Measurements from ENCODE around the gene LPCAT2. TPM values are rescaled to one million over a fixed set of nuclear protein-coding genes. Genes with fewer than 3 reads are reported as not detected.

Gene LPCAT2
- total and polyA plus RNA-seq, 4 donors, result 0.96 to 4.2 (median 2.7) TPM

- Histone ChIP-seq H3K27me3 (ENCODE audit: control insufficient read depth in 4 of 4, insufficient read depth in 4 of 4, low read length in 3 of 4) (no peaks in the 10 kb centered on the region), H3K9ac (ENCODE audit: low read depth in 1 of 2, low read length in 2 of 2) (no peak overlapping the region), H3K27ac (ENCODE audit: low read depth in 1 of 2, low read length in 2 of 2) (no peak overlapping the region), H3K9me3 (ENCODE audit: control insufficient read depth in 4 of 4, low read length in 3 of 4) (peaks cover 0 to 3% (median 0%) of the 10 kb centered on the region in 4 donors), H3K4me3 (ENCODE audit: low read depth in 1 of 3, low read length in 3 of 3) (no peak overlapping the region), H3K4me1 (ENCODE audit: control insufficient read depth in 4 of 4, insufficient read depth in 4 of 4, low read length in 3 of 4) (no peaks in the 10 kb centered on the region), H3K36me3 (ENCODE audit: control insufficient read depth in 4 of 4, insufficient read depth in 3 of 4, low read depth in 1 of 4, low read length in 3 of 4) (no peaks in the 10 kb centered on the region)
- WGBS, result 94% methylated on average over 1 of the region's 1 CpG
- TF ChIP-seq, protein P1, sequence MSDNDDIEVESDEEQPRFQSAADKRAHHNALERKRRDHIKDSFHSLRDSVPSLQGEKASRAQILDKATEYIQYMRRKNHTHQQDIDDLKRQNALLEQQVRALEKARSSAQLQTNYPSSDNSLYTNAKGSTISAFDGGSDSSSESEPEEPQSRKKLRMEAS (IDR thresholded peaks at IDR 0.05), result no peak
- TF ChIP-seq FOXA1 (IDR thresholded peaks at IDR 0.05) (no peak), HNF4G (IDR thresholded peaks at IDR 0.05) (no peak), RXRA (IDR thresholded peaks at IDR 0.05) (no peak), JUND (IDR thresholded peaks at IDR 0.05) (no peak), FOXA2 (IDR thresholded peaks at IDR 0.05) (no peak), HNF4A (conservative IDR thresholded peaks at IDR 0.05) (no peak), NR2F2 (IDR thresholded peaks at IDR 0.05) (no peak), TAF1 (conservative IDR thresholded peaks at IDR 0.05) (no peak)
- TF ChIP-seq, protein P2, sequence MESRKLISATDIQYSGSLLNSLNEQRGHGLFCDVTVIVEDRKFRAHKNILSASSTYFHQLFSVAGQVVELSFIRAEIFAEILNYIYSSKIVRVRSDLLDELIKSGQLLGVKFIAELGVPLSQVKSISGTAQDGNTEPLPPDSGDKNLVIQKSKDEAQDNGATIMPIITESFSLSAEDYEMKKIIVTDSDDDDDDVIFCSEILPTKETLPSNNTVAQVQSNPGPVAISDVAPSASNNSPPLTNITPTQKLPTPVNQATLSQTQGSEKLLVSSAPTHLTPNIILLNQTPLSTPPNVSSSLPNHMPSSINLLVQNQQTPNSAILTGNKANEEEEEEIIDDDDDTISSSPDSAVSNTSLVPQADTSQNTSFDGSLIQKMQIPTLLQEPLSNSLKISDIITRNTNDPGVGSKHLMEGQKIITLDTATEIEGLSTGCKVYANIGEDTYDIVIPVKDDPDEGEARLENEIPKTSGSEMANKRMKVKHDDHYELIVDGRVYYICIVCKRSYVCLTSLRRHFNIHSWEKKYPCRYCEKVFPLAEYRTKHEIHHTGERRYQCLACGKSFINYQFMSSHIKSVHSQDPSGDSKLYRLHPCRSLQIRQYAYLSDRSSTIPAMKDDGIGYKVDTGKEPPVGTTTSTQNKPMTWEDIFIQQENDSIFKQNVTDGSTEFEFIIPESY (IDR thresholded peaks at IDR 0.05), result no peak
- DNase-seq (ENCODE audit: low spot score), result no peak
Observed at GRCh38 chr16:55515111-55515510, 6.2 kb downstream of the LPCAT2 start.

GRCh38 chr16:55521792-55522191 is 12.9 kb downstream of the LPCAT2 start:
- TF ChIP-seq CTCF (IDR thresholded peaks at IDR 0.05; ENCODE audit: low read depth, low read length, missing input control), result no peak
- TF ChIP-seq EGR1 (IDR thresholded peaks at IDR 0.05; ENCODE audit: low read depth in 2 of 2), result no peak
- no peak for TF ChIP-seq TAF1 (conservative IDR thresholded peaks at IDR 0.05)
- no peak for TF ChIP-seq YY1 (IDR thresholded peaks at IDR 0.05)
- TF ChIP-seq HNF4A (conservative IDR thresholded peaks at IDR 0.05), result no peak
- TF ChIP-seq SP1 (IDR thresholded peaks at IDR 0.05), result no peak
- TF ChIP-seq HNF4G (IDR thresholded peaks at IDR 0.05), result no peak

GRCh38 chr16:55526441-55526840 is 17.6 kb downstream of the LPCAT2 start:
- Histone ChIP-seq H3K4me3 (ENCODE audit: low read depth in 1 of 3, low read length in 3 of 3) (no peak overlapping the region), H3K4me1 (ENCODE audit: control insufficient read depth in 4 of 4, insufficient read depth in 4 of 4, low read length in 3 of 4) (no peaks in the 10 kb centered on the region), H3K36me3 (ENCODE audit: control insufficient read depth in 4 of 4, insufficient read depth in 3 of 4, low read depth in 1 of 4, low read length in 3 of 4) (peaks cover 0 to 2% (median 0%) of the 10 kb centered on the region in 4 donors), H3K27ac (ENCODE audit: low read depth in 1 of 2, low read length in 2 of 2) (no peak overlapping the region), H3K9me3 (ENCODE audit: control insufficient read depth in 4 of 4, low read length in 3 of 4) (peaks cover 0 to 11% (median 1%) of the 10 kb centered on the region in 4 donors), H3K27me3 (ENCODE audit: control insufficient read depth in 4 of 4, insufficient read depth in 4 of 4, low read length in 3 of 4) (no peaks in the 10 kb centered on the region), H3K9ac (ENCODE audit: low read depth in 1 of 2, low read length in 2 of 2) (no peak overlapping the region)
- 55% methylated on average over 2 of the region's 2 CpGs for WGBS
- no peak for DNase-seq (ENCODE audit: low spot score)
- TF ChIP-seq HNF4G (IDR thresholded peaks at IDR 0.05) (no peak), FOXA1 (IDR thresholded peaks at IDR 0.05) (no peak), SP1 (IDR thresholded peaks at IDR 0.05) (no peak), FOXA2 (IDR thresholded peaks at IDR 0.05) (no peak), HNF4A (conservative IDR thresholded peaks at IDR 0.05) (no peak)
- TF ChIP-seq, protein P3, sequence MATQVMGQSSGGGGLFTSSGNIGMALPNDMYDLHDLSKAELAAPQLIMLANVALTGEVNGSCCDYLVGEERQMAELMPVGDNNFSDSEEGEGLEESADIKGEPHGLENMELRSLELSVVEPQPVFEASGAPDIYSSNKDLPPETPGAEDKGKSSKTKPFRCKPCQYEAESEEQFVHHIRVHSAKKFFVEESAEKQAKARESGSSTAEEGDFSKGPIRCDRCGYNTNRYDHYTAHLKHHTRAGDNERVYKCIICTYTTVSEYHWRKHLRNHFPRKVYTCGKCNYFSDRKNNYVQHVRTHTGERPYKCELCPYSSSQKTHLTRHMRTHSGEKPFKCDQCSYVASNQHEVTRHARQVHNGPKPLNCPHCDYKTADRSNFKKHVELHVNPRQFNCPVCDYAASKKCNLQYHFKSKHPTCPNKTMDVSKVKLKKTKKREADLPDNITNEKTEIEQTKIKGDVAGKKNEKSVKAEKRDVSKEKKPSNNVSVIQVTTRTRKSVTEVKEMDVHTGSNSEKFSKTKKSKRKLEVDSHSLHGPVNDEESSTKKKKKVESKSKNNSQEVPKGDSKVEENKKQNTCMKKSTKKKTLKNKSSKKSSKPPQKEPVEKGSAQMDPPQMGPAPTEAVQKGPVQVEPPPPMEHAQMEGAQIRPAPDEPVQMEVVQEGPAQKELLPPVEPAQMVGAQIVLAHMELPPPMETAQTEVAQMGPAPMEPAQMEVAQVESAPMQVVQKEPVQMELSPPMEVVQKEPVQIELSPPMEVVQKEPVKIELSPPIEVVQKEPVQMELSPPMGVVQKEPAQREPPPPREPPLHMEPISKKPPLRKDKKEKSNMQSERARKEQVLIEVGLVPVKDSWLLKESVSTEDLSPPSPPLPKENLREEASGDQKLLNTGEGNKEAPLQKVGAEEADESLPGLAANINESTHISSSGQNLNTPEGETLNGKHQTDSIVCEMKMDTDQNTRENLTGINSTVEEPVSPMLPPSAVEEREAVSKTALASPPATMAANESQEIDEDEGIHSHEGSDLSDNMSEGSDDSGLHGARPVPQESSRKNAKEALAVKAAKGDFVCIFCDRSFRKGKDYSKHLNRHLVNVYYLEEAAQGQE (IDR thresholded peaks at IDR 0.05), result no peak

More at GRCh38 chr16:55521792-55522191, 12.9 kb downstream of the LPCAT2 start:
- H3K9ac ChIP-seq (ENCODE audit: low read depth in 1 of 2, low read length in 2 of 2), result no peak overlapping the region
- H3K4me1 ChIP-seq (ENCODE audit: control insufficient read depth in 4 of 4, insufficient read depth in 4 of 4, low read length in 3 of 4), result no peaks in the 10 kb centered on the region
- H3K9me3 ChIP-seq (ENCODE audit: control insufficient read depth in 4 of 4, low read length in 3 of 4), result peaks cover 0 to 11% (median 1%) of the 10 kb centered on the region in 4 donors
- no peak overlapping the region for H3K4me3 ChIP-seq (ENCODE audit: low read depth in 1 of 3, low read length in 3 of 3)
- no peaks in the 10 kb centered on the region for H3K27me3 ChIP-seq (ENCODE audit: control insufficient read depth in 4 of 4, insufficient read depth in 4 of 4, low read length in 3 of 4)
- peaks cover 0 to 2% (median 0%) of the 10 kb centered on the region in 4 donors for H3K36me3 ChIP-seq (ENCODE audit: control insufficient read depth in 4 of 4, insufficient read depth in 3 of 4, low read depth in 1 of 4, low read length in 3 of 4)
- 45% methylated on average over 1 of the region's 1 CpG for WGBS
- no peak for DNase-seq (ENCODE audit: low spot score)
- no peak overlapping the region for H3K27ac ChIP-seq (ENCODE audit: low read depth in 1 of 2, low read length in 2 of 2)

All from liver (tissue), 9 donors.